HepG2 (cell line): ENCODE data around the gene HOXD9.

Source experiments
- GABPA ChIP-seq, 2 experiments: IDR thresholded peaks; 2 replicates each; pipeline ENCODE4 v1.6.1; 2011 to 2016; ENCODE audit warnings: low read depth in 2 of 2, low read length in 1 of 2, missing biosample characterization in 1 of 2, missing genetic modification characterization in 1 of 2
- HMG20B ChIP-seq: conservative IDR thresholded peaks from 2 replicates; pipeline ENCODE4 v1.6.1; 2016; ENCODE audit warnings: missing genetic modification reagents, missing compliant biosample characterization
- POLR2A ChIP-seq, 2 experiments: IDR thresholded peaks; 2 replicates each; pipeline ENCODE4 v1.6.1; 2011; ENCODE audit warnings: low read depth in 2 of 2, low read length in 2 of 2, mild to moderate bottlenecking in 1 of 2, moderate library complexity in 1 of 2; ENCODE audit not compliant: insufficient read depth in 1 of 2
- POLR2AphosphoS5 ChIP-seq: IDR thresholded peaks from 2 replicates; pipeline ENCODE4 v1.6.1; 2012; ENCODE audit warnings: low read depth, low read length
- ZNF564 ChIP-seq: sonication (generic); formaldehyde crosslinking; IDR thresholded peaks from 2 replicates; pipeline ENCODE4 v1.8.1; 2023; ENCODE audit warnings: mild to moderate bottlenecking, missing genetic modification reagents
- ZNF678 ChIP-seq: sonication (generic); formaldehyde crosslinking; IDR thresholded peaks from 2 replicates; pipeline ENCODE4 v1.4.0; 2020; ENCODE audit warnings: mild to moderate bottlenecking, missing genetic modification reagents
- TF ChIP-seq, protein P1 (sequence below): sonication (generic); formaldehyde crosslinking; IDR thresholded peaks from 2 replicates; pipeline ENCODE4 v1.5.0; 2020; ENCODE audit warnings: mild to moderate bottlenecking, missing genetic modification reagents, moderate library complexity

DNA sequence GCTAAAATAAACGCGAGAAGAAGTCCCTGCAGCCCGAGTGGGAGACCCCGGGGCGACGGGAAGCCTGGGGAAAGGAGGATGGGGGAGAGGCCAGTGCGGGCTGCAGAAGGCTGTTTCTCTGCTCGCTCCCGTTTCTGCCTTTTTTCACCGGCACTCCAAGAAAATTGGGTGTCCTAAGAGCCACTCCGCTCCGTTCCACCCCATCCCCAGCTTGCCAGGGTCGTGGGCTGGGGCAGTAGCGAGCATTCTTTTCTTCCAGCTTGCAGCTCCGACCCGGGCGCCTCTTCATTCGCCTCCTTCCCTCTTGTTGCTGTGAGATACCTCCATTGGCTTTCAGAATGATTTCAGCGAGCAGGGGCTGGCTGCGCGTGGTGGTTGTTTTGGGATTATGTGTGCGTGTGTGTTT lies 35.7 kb downstream of the HOXD9 start:
- TF ChIP-seq, protein P1, sequence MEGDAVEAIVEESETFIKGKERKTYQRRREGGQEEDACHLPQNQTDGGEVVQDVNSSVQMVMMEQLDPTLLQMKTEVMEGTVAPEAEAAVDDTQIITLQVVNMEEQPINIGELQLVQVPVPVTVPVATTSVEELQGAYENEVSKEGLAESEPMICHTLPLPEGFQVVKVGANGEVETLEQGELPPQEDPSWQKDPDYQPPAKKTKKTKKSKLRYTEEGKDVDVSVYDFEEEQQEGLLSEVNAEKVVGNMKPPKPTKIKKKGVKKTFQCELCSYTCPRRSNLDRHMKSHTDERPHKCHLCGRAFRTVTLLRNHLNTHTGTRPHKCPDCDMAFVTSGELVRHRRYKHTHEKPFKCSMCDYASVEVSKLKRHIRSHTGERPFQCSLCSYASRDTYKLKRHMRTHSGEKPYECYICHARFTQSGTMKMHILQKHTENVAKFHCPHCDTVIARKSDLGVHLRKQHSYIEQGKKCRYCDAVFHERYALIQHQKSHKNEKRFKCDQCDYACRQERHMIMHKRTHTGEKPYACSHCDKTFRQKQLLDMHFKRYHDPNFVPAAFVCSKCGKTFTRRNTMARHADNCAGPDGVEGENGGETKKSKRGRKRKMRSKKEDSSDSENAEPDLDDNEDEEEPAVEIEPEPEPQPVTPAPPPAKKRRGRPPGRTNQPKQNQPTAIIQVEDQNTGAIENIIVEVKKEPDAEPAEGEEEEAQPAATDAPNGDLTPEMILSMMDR (CRISPR knock-in tag), result no peak
- TF ChIP-seq ZNF564 (CRISPR knock-in tag) (no peak), POLR2A (IDR thresholded peaks at IDR 0.05; ENCODE audit: insufficient read depth in 1 of 2, low read depth in 2 of 2, low read length in 2 of 2) (no peak), HMG20B (CRISPR knock-in tag) (no peak), ZNF678 (CRISPR knock-in tag) (no peak), GABPA (IDR thresholded peaks at IDR 0.05; ENCODE audit: low read depth, low read length) (no peak), GABPA (CRISPR knock-in tag; IDR thresholded peaks at IDR 0.05; ENCODE audit: low read depth) (no peak), POLR2AphosphoS5 (no peak)
